ENCODE results near the gene NUP214.

- TF ChIP-seq MXI1 (IDR thresholded peaks at IDR 0.05; ENCODE audit: borderline replicate concordance, low read depth, low read length) (no peak), FOS (IDR thresholded peaks at IDR 0.05; ENCODE audit: low read depth, low read length) (no peak), CTCF (conservative IDR thresholded peaks at IDR 0.05; ENCODE audit: low read depth, low read length) (no peak), SMC3 (IDR thresholded peaks at IDR 0.05; ENCODE audit: low read depth, low read length) (no peak), RAD21 (IDR thresholded peaks at IDR 0.05; ENCODE audit: low read length) (no peak), POLR2A (IDR thresholded peaks at IDR 0.05; ENCODE audit: low read depth, low read length) (no peak), MAZ (IDR thresholded peaks at IDR 0.05; ENCODE audit: borderline replicate concordance, low read depth, low read length) (no peak), CHD1 (IDR thresholded peaks at IDR 0.05; ENCODE audit: low read depth, low read length) (no peak), CEBPB (IDR thresholded peaks at IDR 0.05; ENCODE audit: low read depth, low read length) (no peak)
- TF ChIP-seq, protein P1, sequence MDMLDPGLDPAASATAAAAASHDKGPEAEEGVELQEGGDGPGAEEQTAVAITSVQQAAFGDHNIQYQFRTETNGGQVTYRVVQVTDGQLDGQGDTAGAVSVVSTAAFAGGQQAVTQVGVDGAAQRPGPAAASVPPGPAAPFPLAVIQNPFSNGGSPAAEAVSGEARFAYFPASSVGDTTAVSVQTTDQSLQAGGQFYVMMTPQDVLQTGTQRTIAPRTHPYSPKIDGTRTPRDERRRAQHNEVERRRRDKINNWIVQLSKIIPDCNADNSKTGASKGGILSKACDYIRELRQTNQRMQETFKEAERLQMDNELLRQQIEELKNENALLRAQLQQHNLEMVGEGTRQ (IDR thresholded peaks at IDR 0.05; ENCODE audit: low read depth, low read length): no peak
- TF ChIP-seq, protein P2, sequence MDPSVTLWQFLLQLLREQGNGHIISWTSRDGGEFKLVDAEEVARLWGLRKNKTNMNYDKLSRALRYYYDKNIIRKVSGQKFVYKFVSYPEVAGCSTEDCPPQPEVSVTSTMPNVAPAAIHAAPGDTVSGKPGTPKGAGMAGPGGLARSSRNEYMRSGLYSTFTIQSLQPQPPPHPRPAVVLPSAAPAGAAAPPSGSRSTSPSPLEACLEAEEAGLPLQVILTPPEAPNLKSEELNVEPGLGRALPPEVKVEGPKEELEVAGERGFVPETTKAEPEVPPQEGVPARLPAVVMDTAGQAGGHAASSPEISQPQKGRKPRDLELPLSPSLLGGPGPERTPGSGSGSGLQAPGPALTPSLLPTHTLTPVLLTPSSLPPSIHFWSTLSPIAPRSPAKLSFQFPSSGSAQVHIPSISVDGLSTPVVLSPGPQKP (IDR thresholded peaks at IDR 0.05; ENCODE audit: borderline replicate concordance, low read depth, low read length): no peak
These were observed 22.9 kb downstream of the NUP214 start for GRCh38 chr9:131148276-131148675.
